ENCODE data around the gene NRXN2.

The NRXN2 gene

DNA sequence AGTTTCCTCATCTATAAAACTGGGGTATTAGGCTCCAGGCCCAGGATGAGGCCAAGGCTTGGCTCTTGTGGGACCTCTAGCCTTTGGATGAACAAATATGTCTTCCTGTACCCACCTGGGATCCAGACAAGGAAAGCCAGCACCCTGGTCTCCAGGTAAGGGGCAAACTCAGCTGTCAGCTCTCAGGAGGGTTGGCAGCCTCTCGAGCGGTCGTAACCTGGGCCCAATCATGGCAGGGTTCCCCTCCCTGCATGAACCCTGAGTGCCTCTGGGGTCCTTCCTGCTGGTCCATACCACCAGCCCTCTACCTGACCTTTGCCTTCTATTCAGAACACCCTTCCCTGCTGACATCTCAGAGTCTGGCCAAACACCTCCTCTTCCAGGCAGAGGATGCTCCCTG, 112.4 kb downstream of the NRXN2 start:
- Histone ChIP-seq H3K36me3 (ENCODE audit: control insufficient read depth in 1 of 2, insufficient read depth in 2 of 2, low read depth in 1 of 2, low read length in 2 of 2) (no peaks in the 10 kb centered on the region), H3K27ac (ENCODE audit: low read length, poor library complexity, severe bottlenecking) (no peak overlapping the region), H2AFZ (ENCODE audit: low read depth, low read length) (no peak overlapping the region), H4K8ac (ENCODE audit: low read length) (no peak overlapping the region), H3K18ac (ENCODE audit: low read depth in 1 of 2, low read length in 2 of 2) (no peak overlapping the region), H2AK5ac (ENCODE audit: low read length, severe bottlenecking) (no peak overlapping the region), H3K4me3 (ENCODE audit: insufficient read depth in 1 of 2, low read depth in 1 of 2, low read length in 2 of 2) (no peak overlapping the region), H3K4me2 (ENCODE audit: low read length, poor library complexity, severe bottlenecking) (no peak overlapping the region), H3K79me1 (replicated peaks; ENCODE audit: low read length, poor library complexity, severe bottlenecking) (no peaks in the 10 kb centered on the region), H4K91ac (ENCODE audit: low read length) (no peak overlapping the region), H3K9ac (ENCODE audit: low read length) (no peak overlapping the region), H3K14ac (ENCODE audit: low read length in 2 of 2) (no peak overlapping the region), H3K4me1 (ENCODE audit: control insufficient read depth, insufficient read depth, low read depth, low read length) (no peaks in the 10 kb centered on the region), H3K9me3 (ENCODE audit: control insufficient read depth, low read length) (no peaks in the 10 kb centered on the region), H2BK15ac (ENCODE audit: low read depth, poor library complexity, severe bottlenecking) (no peak overlapping the region), H2BK120ac (ENCODE audit: low read depth, low read length) (no peak overlapping the region), H2BK12ac (ENCODE audit: low read length in 2 of 2) (no peak overlapping the region), H3K23ac (ENCODE audit: low read length in 2 of 2) (peak overlapping the region in 1 of 2 experiments; percentile 9), H2BK5ac (ENCODE audit: low read depth, low read length, poor library complexity, severe bottlenecking) (no peak overlapping the region), H3K4ac (ENCODE audit: low read depth in 1 of 2, low read length in 2 of 2) (no peak overlapping the region), H3K27me3 (ENCODE audit: control insufficient read depth in 1 of 2, insufficient read depth in 1 of 2, low read length in 2 of 2) (peaks cover 30 to 46% of the 10 kb centered on the region in 2 experiments)
- 89% methylated on average over 3 of the region's 3 CpGs for WGBS
- no peak for DNase-seq

- no peak overlapping the region for H2BK120ac ChIP-seq (ENCODE audit: low read depth, low read length)
- H2AFZ ChIP-seq (ENCODE audit: low read depth, low read length), result no peak overlapping the region
- no peak overlapping the region for H2BK5ac ChIP-seq (ENCODE audit: low read depth, low read length, poor library complexity, severe bottlenecking)
- H3K18ac ChIP-seq (ENCODE audit: low read depth in 1 of 2, low read length in 2 of 2), result no peak overlapping the region
- no peak overlapping the region for H3K4me3 ChIP-seq (ENCODE audit: insufficient read depth in 1 of 2, low read depth in 1 of 2, low read length in 2 of 2)
- H4K91ac ChIP-seq (ENCODE audit: low read length), result no peak overlapping the region
- H3K4me2 ChIP-seq (ENCODE audit: low read length, poor library complexity, severe bottlenecking), result no peak overlapping the region
- no peaks in the 10 kb centered on the region for H3K4me1 ChIP-seq (ENCODE audit: control insufficient read depth, insufficient read depth, low read depth, low read length)
- no peak overlapping the region for H3K27ac ChIP-seq (ENCODE audit: low read length, poor library complexity, severe bottlenecking)
- DNase-seq, result no peak
- H2BK12ac ChIP-seq (ENCODE audit: low read length in 2 of 2), result no peak overlapping the region
- H3K79me1 ChIP-seq (replicated peaks; ENCODE audit: low read length, poor library complexity, severe bottlenecking), result no peaks in the 10 kb centered on the region
- H3K9ac ChIP-seq (ENCODE audit: low read length), result no peak overlapping the region
- H4K8ac ChIP-seq (ENCODE audit: low read length), result no peak overlapping the region
- no peak overlapping the region for H3K14ac ChIP-seq (ENCODE audit: low read length in 2 of 2)
- H2AK5ac ChIP-seq (ENCODE audit: low read length, severe bottlenecking), result no peak overlapping the region
- no peaks in the 10 kb centered on the region for H3K36me3 ChIP-seq (ENCODE audit: control insufficient read depth in 1 of 2, insufficient read depth in 2 of 2, low read depth in 1 of 2, low read length in 2 of 2)
- H3K23ac ChIP-seq (ENCODE audit: low read length in 2 of 2), result no peak overlapping the region
- no peaks in the 10 kb centered on the region for H3K9me3 ChIP-seq (ENCODE audit: control insufficient read depth, low read length)
- WGBS, result 70% methylated on average over 5 of the region's 5 CpGs
- no peak overlapping the region for H3K4ac ChIP-seq (ENCODE audit: low read depth in 1 of 2, low read length in 2 of 2)
- peaks cover 40 to 55% of the 10 kb centered on the region in 2 experiments for H3K27me3 ChIP-seq (ENCODE audit: control insufficient read depth in 1 of 2, insufficient read depth in 1 of 2, low read length in 2 of 2)
- no peak overlapping the region for H2BK15ac ChIP-seq (ENCODE audit: low read depth, poor library complexity, severe bottlenecking)
Measured at GRCh38 chr11:64609436-64610047, 113.5 kb downstream of the NRXN2 start.

DNA sequence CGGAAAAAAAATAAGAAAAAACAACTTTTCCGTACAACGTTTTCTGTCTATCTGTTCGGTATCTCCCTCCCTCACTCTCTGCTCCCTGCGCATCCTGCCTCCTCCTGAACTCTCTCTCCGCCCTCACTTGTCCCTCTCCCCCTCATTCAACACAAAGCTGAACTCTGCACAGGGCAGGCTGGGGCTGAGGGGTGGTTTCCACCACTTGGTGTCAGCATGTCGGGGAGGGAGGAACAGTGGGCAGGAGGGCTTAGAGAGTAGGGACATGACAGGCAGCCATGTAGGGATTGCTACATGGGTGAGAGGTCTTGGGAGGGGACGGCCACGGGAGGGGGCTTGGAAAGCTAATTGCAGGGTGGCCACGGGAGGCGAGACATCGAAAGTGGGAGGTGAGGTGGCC, 114.4 kb downstream of the NRXN2 start:
- Histone ChIP-seq H3K9ac (ENCODE audit: low read length) (peak overlapping the region; percentile 68), H4K91ac (ENCODE audit: low read length) (peak overlapping the region; percentile 41), H3K14ac (ENCODE audit: low read length in 2 of 2) (no peak overlapping the region), H2BK12ac (ENCODE audit: low read length in 2 of 2) (no peak overlapping the region), H3K79me1 (replicated peaks; ENCODE audit: low read length, poor library complexity, severe bottlenecking) (no peaks in the 10 kb centered on the region), H3K36me3 (ENCODE audit: control insufficient read depth in 1 of 2, insufficient read depth in 2 of 2, low read depth in 1 of 2, low read length in 2 of 2) (no peaks in the 10 kb centered on the region), H3K18ac (ENCODE audit: low read depth in 1 of 2, low read length in 2 of 2) (no peak overlapping the region), H2AK5ac (ENCODE audit: low read length, severe bottlenecking) (no peak overlapping the region), H4K8ac (ENCODE audit: low read length) (peak overlapping the region; percentile 7), H2AFZ (ENCODE audit: low read depth, low read length) (no peak overlapping the region), H2BK5ac (ENCODE audit: low read depth, low read length, poor library complexity, severe bottlenecking) (no peak overlapping the region), H3K4ac (ENCODE audit: low read depth in 1 of 2, low read length in 2 of 2) (no peak overlapping the region), H2BK15ac (ENCODE audit: low read depth, poor library complexity, severe bottlenecking) (no peak overlapping the region), H3K4me2 (ENCODE audit: low read length, poor library complexity, severe bottlenecking) (no peak overlapping the region), H3K4me1 (ENCODE audit: control insufficient read depth, insufficient read depth, low read depth, low read length) (no peaks in the 10 kb centered on the region), H3K27me3 (ENCODE audit: control insufficient read depth in 1 of 2, insufficient read depth in 1 of 2, low read length in 2 of 2) (peaks cover 45 to 55% of the 10 kb centered on the region in 2 experiments), H3K4me3 (ENCODE audit: insufficient read depth in 1 of 2, low read depth in 1 of 2, low read length in 2 of 2) (no peak overlapping the region), H2BK120ac (ENCODE audit: low read depth, low read length) (no peak overlapping the region), H3K23ac (ENCODE audit: low read length in 2 of 2) (no peak overlapping the region), H3K27ac (ENCODE audit: low read length, poor library complexity, severe bottlenecking) (no peak overlapping the region), H3K9me3 (ENCODE audit: control insufficient read depth, low read length) (no peaks in the 10 kb centered on the region)
- 78% methylated on average over 11 of the region's 12 CpGs for WGBS
- no peak for DNase-seq

DNA sequence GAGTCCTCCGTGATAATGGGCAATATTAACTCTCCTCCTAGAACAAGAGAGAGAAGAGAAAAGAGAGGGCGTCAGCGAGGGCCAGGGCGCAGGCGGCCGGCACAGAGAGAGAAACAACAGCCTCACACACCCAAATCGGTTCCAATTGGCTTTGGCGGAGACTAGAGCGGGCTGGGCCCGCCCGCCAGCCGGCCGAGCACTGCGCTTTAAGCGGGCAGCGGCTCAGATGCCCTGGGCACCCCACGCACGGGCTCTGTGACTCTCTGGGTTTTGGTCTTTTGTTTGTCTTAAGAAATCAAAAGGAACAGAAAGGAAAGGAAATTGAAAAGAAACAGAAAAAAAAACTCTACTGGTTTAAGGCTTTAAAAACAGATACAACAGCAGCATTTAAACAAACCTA, 115.0 kb downstream of the NRXN2 start:
- no peaks in the 10 kb centered on the region for H3K9me3 ChIP-seq (ENCODE audit: control insufficient read depth, low read length)
- H3K4me1 ChIP-seq (ENCODE audit: control insufficient read depth, insufficient read depth, low read depth, low read length), result no peaks in the 10 kb centered on the region
- H2BK5ac ChIP-seq (ENCODE audit: low read depth, low read length, poor library complexity, severe bottlenecking), result no peak overlapping the region
- H3K36me3 ChIP-seq (ENCODE audit: control insufficient read depth in 1 of 2, insufficient read depth in 2 of 2, low read depth in 1 of 2, low read length in 2 of 2), result no peaks in the 10 kb centered on the region
- H4K91ac ChIP-seq (ENCODE audit: low read length), result no peak overlapping the region
- H4K8ac ChIP-seq (ENCODE audit: low read length), result no peak overlapping the region
- H3K23ac ChIP-seq (ENCODE audit: low read length in 2 of 2), result no peak overlapping the region
- H3K4ac ChIP-seq (ENCODE audit: low read depth in 1 of 2, low read length in 2 of 2), result no peak overlapping the region
- H2AFZ ChIP-seq (ENCODE audit: low read depth, low read length), result no peak overlapping the region
- H3K18ac ChIP-seq (ENCODE audit: low read depth in 1 of 2, low read length in 2 of 2), result no peak overlapping the region
- H2BK12ac ChIP-seq (ENCODE audit: low read length in 2 of 2), result no peak overlapping the region
- peaks cover 44 to 55% of the 10 kb centered on the region in 2 experiments for H3K27me3 ChIP-seq (ENCODE audit: control insufficient read depth in 1 of 2, insufficient read depth in 1 of 2, low read length in 2 of 2)
- WGBS, result 42% methylated on average over 12 of the region's 18 CpGs
- no peak overlapping the region for H3K14ac ChIP-seq (ENCODE audit: low read length in 2 of 2)
- H2BK120ac ChIP-seq (ENCODE audit: low read depth, low read length), result no peak overlapping the region
- peak overlapping the region in 1 of 2 experiments; percentile 59 for H3K4me3 ChIP-seq (ENCODE audit: insufficient read depth in 1 of 2, low read depth in 1 of 2, low read length in 2 of 2)
- H2AK5ac ChIP-seq (ENCODE audit: low read length, severe bottlenecking), result no peak overlapping the region
- no peak overlapping the region for H2BK15ac ChIP-seq (ENCODE audit: low read depth, poor library complexity, severe bottlenecking)
- H3K4me2 ChIP-seq (ENCODE audit: low read length, poor library complexity, severe bottlenecking), result no peak overlapping the region
- peak overlapping the region; percentile 68 for H3K9ac ChIP-seq (ENCODE audit: low read length)
- H3K27ac ChIP-seq (ENCODE audit: low read length, poor library complexity, severe bottlenecking), result no peak overlapping the region
- H3K79me1 ChIP-seq (replicated peaks; ENCODE audit: low read length, poor library complexity, severe bottlenecking), result no peaks in the 10 kb centered on the region
- DNase-seq, result no peak

All from mesenchymal stem cell (in vitro differentiated cells and primary cell).